HepG2 (cell line): ENCODE data around the gene PDILT. TPM values are rescaled to one million over a fixed set of nuclear protein-coding genes. Genes with fewer than 3 reads are reported as not detected.

Source experiments
- CEBPB ChIP-seq: IDR thresholded peaks from 2 replicates; pipeline ENCODE4 v1.6.1; 2011; ENCODE audit warnings: low read depth, low read length, improper control_type of control experiment, borderline replicate concordance
- CTCF ChIP-seq: sonication (generic); formaldehyde crosslinking; IDR thresholded peaks from 2 replicates; pipeline ENCODE4 v1.5.0; 2020; ENCODE audit warnings: mild to moderate bottlenecking, missing genetic modification reagents, moderate library complexity
- GABPB1 ChIP-seq: IDR thresholded peaks from 2 replicates; pipeline ENCODE4 v1.6.1; 2016; ENCODE audit warnings: mild to moderate bottlenecking, missing genetic modification reagents, moderate library complexity, missing compliant biosample characterization
- IRF1 ChIP-seq: sonication (generic); formaldehyde crosslinking; IDR thresholded peaks from 2 replicates; pipeline ENCODE4 v1.4.0; 2020; ENCODE audit warnings: low read depth, mild to moderate bottlenecking, missing genetic modification reagents
- MAFK ChIP-seq, 2 experiments: IDR thresholded peaks in 1 of 2; conservative IDR thresholded peaks in 1 of 2; 2 replicates each; pipeline ENCODE4 v1.6.1; 2011; ENCODE audit warnings: improper control_type of control experiment in 2 of 2, low read length in 2 of 2
- TEAD3 ChIP-seq: optimal IDR thresholded peaks from 2 replicates; pipeline ENCODE3; 2016; ENCODE audit warnings: borderline replicate concordance
- TFAP4 ChIP-seq: sonication (generic); IDR thresholded peaks from 2 replicates; pipeline ENCODE4 v1.6.1; 2016; ENCODE audit warnings: low read depth, borderline replicate concordance
- TFDP2 ChIP-seq: sonication (generic); formaldehyde crosslinking; IDR thresholded peaks from 2 replicates; pipeline ENCODE4 v1.4.0; 2020; ENCODE audit warnings: missing genetic modification reagents
- XRCC5 ChIP-seq: fragments of 200-400 bp; formaldehyde crosslinking; optimal IDR thresholded peaks from 2 replicates; pipeline ENCODE3; 2017; ENCODE audit warnings: mild to moderate bottlenecking, low read length
- ZBTB26 ChIP-seq: IDR thresholded peaks from 2 replicates; pipeline ENCODE4 v1.6.1; 2016; ENCODE audit warnings: missing compliant biosample characterization, missing genetic modification reagents, borderline replicate concordance
- ZFY ChIP-seq: sonication (generic); formaldehyde crosslinking; IDR thresholded peaks from 2 replicates; pipeline ENCODE4 v1.4.0; 2020; ENCODE audit warnings: missing genetic modification reagents
- ZKSCAN8 ChIP-seq: IDR thresholded peaks from 2 replicates; pipeline ENCODE4 v1.6.1; 2016; ENCODE audit warnings: borderline replicate concordance, missing genetic modification reagents, missing compliant biosample characterization
- polyA plus RNA-seq, 8 experiments: library from polyadenylated mRNA; depleted of rRNA in 3 of 8; stranded (reverse) in 7 of 8; unstranded in 1 of 8; fragments of >200 nt; fragmentation: Illumina TruSeq in 4 of 8; extraction: Trizol in 4 of 8; gene quantifications; 2 replicates each; pipeline versions ENCODE4 v1.2.1 to v1.2.3, GENCODE V29; 2011 to 2016; ENCODE audit warnings: low read depth in 4 of 8, missing spikeins in 1 of 8, mixed read lengths in 1 of 8; ENCODE audit not compliant: insufficient read depth in 1 of 8
- total RNA-seq, 5 experiments: library from RNA; depleted of rRNA; stranded (reverse); fragments of >200 nt; fragmentation: Illumina TruSeq; extraction: Trizol; gene quantifications; 2 replicates each; pipeline ENCODE4 v1.2.3, GENCODE V29; 2016; ENCODE audit warnings: low read depth in 1 of 5
- TF ChIP-seq, protein P1 (sequence below): sonication (generic); formaldehyde crosslinking; IDR thresholded peaks from 2 replicates; pipeline ENCODE4 v1.5.0; 2020; ENCODE audit warnings: missing genetic modification reagents
- TF ChIP-seq, protein P2 (sequence below): sonication (generic); formaldehyde crosslinking; IDR thresholded peaks from 2 replicates; pipeline ENCODE4 v1.4.0; 2020; ENCODE audit warnings: mild to moderate bottlenecking, missing genetic modification reagents
- TF ChIP-seq, protein P3 (sequence below): sonication (generic); formaldehyde crosslinking; IDR thresholded peaks from 2 replicates; pipeline ENCODE4 v1.4.0; 2020; ENCODE audit warnings: missing genetic modification reagents

The PDILT gene
- total and polyA plus RNA-seq, 2 of the 13 experiments (the other 11 are each of a cell fraction or from before 2014, with no cell fraction given), result not detected

- 0 out of 2 replicates have a peak, but pooled peaks have one; percentile 42 for TF ChIP-seq ZKSCAN8 (CRISPR knock-in tag)
- peak; percentile 74 for TF ChIP-seq XRCC5
- no peak for TF ChIP-seq MAFK (conservative IDR thresholded peaks at IDR 0.05 in 1 of 2, IDR thresholded peaks at IDR 0.05 in 1 of 2; ENCODE audit: low read length in 2 of 2)
- no peak for TF ChIP-seq CEBPB
- no peak for TF ChIP-seq TFDP2 (CRISPR knock-in tag)
- TF ChIP-seq ZBTB26 (CRISPR knock-in tag), result 0 out of 2 replicates have a peak, but pooled peaks have one; percentile 39
- TF ChIP-seq GABPB1 (CRISPR knock-in tag), result peak; percentile 28; the same call in 1 of the 2 replicates
- peak; percentile 89 for TF ChIP-seq TFAP4
- TF ChIP-seq ZFY (CRISPR knock-in tag), result peak; percentile 84
- no peak for TF ChIP-seq TEAD3 (CRISPR knock-in tag)
- TF ChIP-seq, protein P1, sequence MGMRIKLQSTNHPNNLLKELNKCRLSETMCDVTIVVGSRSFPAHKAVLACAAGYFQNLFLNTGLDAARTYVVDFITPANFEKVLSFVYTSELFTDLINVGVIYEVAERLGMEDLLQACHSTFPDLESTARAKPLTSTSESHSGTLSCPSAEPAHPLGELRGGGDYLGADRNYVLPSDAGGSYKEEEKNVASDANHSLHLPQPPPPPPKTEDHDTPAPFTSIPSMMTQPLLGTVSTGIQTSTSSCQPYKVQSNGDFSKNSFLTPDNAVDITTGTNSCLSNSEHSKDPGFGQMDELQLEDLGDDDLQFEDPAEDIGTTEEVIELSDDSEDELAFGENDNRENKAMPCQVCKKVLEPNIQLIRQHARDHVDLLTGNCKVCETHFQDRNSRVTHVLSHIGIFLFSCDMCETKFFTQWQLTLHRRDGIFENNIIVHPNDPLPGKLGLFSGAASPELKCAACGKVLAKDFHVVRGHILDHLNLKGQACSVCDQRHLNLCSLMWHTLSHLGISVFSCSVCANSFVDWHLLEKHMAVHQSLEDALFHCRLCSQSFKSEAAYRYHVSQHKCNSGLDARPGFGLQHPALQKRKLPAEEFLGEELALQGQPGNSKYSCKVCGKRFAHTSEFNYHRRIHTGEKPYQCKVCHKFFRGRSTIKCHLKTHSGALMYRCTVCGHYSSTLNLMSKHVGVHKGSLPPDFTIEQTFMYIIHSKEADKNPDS (CRISPR knock-in tag), result no peak
- no peak for TF ChIP-seq CTCF (CRISPR knock-in tag)
- TF ChIP-seq IRF1 (CRISPR knock-in tag), result no peak
- TF ChIP-seq, protein P2, sequence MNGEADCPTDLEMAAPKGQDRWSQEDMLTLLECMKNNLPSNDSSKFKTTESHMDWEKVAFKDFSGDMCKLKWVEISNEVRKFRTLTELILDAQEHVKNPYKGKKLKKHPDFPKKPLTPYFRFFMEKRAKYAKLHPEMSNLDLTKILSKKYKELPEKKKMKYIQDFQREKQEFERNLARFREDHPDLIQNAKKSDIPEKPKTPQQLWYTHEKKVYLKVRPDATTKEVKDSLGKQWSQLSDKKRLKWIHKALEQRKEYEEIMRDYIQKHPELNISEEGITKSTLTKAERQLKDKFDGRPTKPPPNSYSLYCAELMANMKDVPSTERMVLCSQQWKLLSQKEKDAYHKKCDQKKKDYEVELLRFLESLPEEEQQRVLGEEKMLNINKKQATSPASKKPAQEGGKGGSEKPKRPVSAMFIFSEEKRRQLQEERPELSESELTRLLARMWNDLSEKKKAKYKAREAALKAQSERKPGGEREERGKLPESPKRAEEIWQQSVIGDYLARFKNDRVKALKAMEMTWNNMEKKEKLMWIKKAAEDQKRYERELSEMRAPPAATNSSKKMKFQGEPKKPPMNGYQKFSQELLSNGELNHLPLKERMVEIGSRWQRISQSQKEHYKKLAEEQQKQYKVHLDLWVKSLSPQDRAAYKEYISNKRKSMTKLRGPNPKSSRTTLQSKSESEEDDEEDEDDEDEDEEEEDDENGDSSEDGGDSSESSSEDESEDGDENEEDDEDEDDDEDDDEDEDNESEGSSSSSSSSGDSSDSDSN (CRISPR knock-in tag), result peak; percentile 22; the same call in 1 of the 2 replicates
- TF ChIP-seq, protein P3, sequence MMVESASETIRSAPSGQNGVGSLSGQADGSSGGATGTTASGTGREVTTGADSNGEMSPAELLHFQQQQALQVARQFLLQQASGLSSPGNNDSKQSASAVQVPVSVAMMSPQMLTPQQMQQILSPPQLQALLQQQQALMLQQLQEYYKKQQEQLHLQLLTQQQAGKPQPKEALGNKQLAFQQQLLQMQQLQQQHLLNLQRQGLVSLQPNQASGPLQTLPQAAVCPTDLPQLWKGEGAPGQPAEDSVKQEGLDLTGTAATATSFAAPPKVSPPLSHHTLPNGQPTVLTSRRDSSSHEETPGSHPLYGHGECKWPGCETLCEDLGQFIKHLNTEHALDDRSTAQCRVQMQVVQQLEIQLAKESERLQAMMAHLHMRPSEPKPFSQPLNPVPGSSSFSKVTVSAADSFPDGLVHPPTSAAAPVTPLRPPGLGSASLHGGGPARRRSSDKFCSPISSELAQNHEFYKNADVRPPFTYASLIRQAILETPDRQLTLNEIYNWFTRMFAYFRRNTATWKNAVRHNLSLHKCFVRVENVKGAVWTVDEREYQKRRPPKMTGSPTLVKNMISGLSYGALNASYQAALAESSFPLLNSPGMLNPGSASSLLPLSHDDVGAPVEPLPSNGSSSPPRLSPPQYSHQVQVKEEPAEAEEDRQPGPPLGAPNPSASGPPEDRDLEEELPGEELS (CRISPR knock-in tag), result no peak
Observed at GRCh38 chr16:20409398-20410120, 5.0 kb upstream of the PDILT start, which contains the start of gene ACSM5 (continued).
